H9 (cell line): Measurements from ENCODE around the gene EYA4. TPM values are rescaled to one million over a fixed set of nuclear protein-coding genes. Genes with fewer than 3 reads are reported as not detected.

Experiments used
- DNase-seq: peaks from one replicate; pipeline ENCODE4 v3.0.0-alpha.2; 2017
- H2AFZ ChIP-seq: one replicate; pipeline ENCODE4 v1.6.1; 2013; ENCODE audit warnings: mild to moderate bottlenecking, low read length, control low read depth, moderate library complexity
- H2AK5ac ChIP-seq: 2 replicates; pipeline ENCODE4 v1.6.1; 2013; ENCODE audit warnings: low read length, control low read depth, mixed read lengths; ENCODE audit not compliant: insufficient read length
- H2BK120ac ChIP-seq: one replicate; pipeline ENCODE4 v1.6.1; 2013; ENCODE audit warnings: low read depth, mild to moderate bottlenecking, low read length, control low read depth, inconsistent platforms; ENCODE audit not compliant: poor library complexity, severe bottlenecking
- H2BK12ac ChIP-seq: 2 replicates; pipeline ENCODE4 v1.6.1; 2013; ENCODE audit warnings: low read length, control low read depth, mixed read lengths, low read depth; ENCODE audit not compliant: insufficient read length
- H2BK15ac ChIP-seq: 2 replicates; pipeline ENCODE4 v1.6.1; 2013; ENCODE audit warnings: low read depth, low read length, control low read depth
- H2BK20ac ChIP-seq: one replicate; pipeline ENCODE4 v1.6.1; 2013; ENCODE audit warnings: low read depth, mild to moderate bottlenecking, low read length, control low read depth, inconsistent platforms; ENCODE audit not compliant: poor library complexity, severe bottlenecking
- H2BK5ac ChIP-seq: 2 replicates; pipeline ENCODE4 v1.6.1; 2013; ENCODE audit warnings: low read length, control low read depth, mixed read lengths; ENCODE audit not compliant: insufficient read length
- H3K14ac ChIP-seq: 2 replicates; pipeline ENCODE4 v1.6.1; 2013; ENCODE audit warnings: low read length, control low read depth; ENCODE audit not compliant: insufficient read depth
- H3K18ac ChIP-seq: 2 replicates; pipeline ENCODE4 v1.6.1; 2013; ENCODE audit warnings: low read depth, mild to moderate bottlenecking, mixed read lengths, low read length, control low read depth; ENCODE audit not compliant: insufficient read length
- H3K23ac ChIP-seq: 2 replicates; pipeline ENCODE4 v1.6.1; 2013; ENCODE audit warnings: low read length, control low read depth, mixed read lengths, low read depth; ENCODE audit not compliant: insufficient read length
- H3K23me2 ChIP-seq: 2 replicates; pipeline ENCODE4 v1.6.1; 2013; ENCODE audit warnings: low read depth, mild to moderate bottlenecking, mixed read lengths, low read length, control low read depth; ENCODE audit not compliant: insufficient read length, poor library complexity, severe bottlenecking
- H3K27ac ChIP-seq: 2 replicates; pipeline ENCODE4 v1.5.1; 2013; ENCODE audit warnings: low read length, control low read depth, mixed read lengths, low read depth; ENCODE audit not compliant: insufficient read length
- H3K27me3 ChIP-seq: 2 replicates; pipeline ENCODE4 v1.6.1; 2013; ENCODE audit warnings: low read length, control low read depth, inconsistent platforms; ENCODE audit not compliant: insufficient read depth
- H3K4ac ChIP-seq: 2 replicates; pipeline ENCODE4 v1.6.1; 2013; ENCODE audit warnings: low read depth, mild to moderate bottlenecking, control low read depth, inconsistent platforms, low read length, moderate library complexity
- H3K4me1 ChIP-seq: 2 replicates; pipeline ENCODE4 v1.6.1; 2013; ENCODE audit warnings: low read length, control low read depth, inconsistent platforms; ENCODE audit not compliant: insufficient read depth
- H3K4me2 ChIP-seq: 2 replicates; pipeline ENCODE4 v1.6.1; 2013; ENCODE audit warnings: low read length, control low read depth, mixed read lengths; ENCODE audit not compliant: insufficient read length, insufficient read depth
- H3K56ac ChIP-seq: 2 replicates; pipeline ENCODE4 v1.6.1; 2013; ENCODE audit warnings: low read depth, mild to moderate bottlenecking, mixed read lengths, low read length, control low read depth; ENCODE audit not compliant: insufficient read length
- H3K79me1 ChIP-seq: 2 replicates; pipeline ENCODE4 v1.6.1; 2013; ENCODE audit warnings: low read depth, mild to moderate bottlenecking, moderate library complexity, low read length, control low read depth, inconsistent platforms; ENCODE audit not compliant: insufficient read depth, poor library complexity, severe bottlenecking
- H3K79me2 ChIP-seq: 2 replicates; pipeline ENCODE4 v1.6.1; 2013; ENCODE audit warnings: low read length, control low read depth, inconsistent platforms; ENCODE audit not compliant: insufficient read depth
- H3K9ac ChIP-seq: 2 replicates; pipeline ENCODE4 v1.6.1; 2013; ENCODE audit warnings: low read length, control low read depth, mixed read lengths; ENCODE audit not compliant: insufficient read length; ENCODE audit errors: extremely low read depth
- H3K9me3 ChIP-seq: one replicate; pipeline ENCODE4 v1.6.1; 2013; ENCODE audit warnings: low read depth, low read length, inconsistent platforms; ENCODE audit not compliant: control insufficient read depth
- H3T11ph ChIP-seq: one replicate; pipeline ENCODE4 v1.6.1; 2013; ENCODE audit warnings: mild to moderate bottlenecking, low read length, control low read depth, inconsistent platforms
- H4K20me1 ChIP-seq: one replicate; pipeline ENCODE4 v1.6.1; 2013; ENCODE audit not compliant: control insufficient read depth, insufficient read length, insufficient read depth
- H4K5ac ChIP-seq: 2 replicates; pipeline ENCODE4 v1.6.1; 2013; ENCODE audit warnings: low read depth, mild to moderate bottlenecking, mixed read lengths, low read length, control low read depth; ENCODE audit not compliant: insufficient read length
- H4K8ac ChIP-seq: replicated peaks from 2 replicates; pipeline ENCODE4 v1.6.1; 2013; ENCODE audit warnings: low read length, control low read depth, mixed read lengths, low read depth; ENCODE audit not compliant: insufficient read length
- H4K91ac ChIP-seq: 2 replicates; pipeline ENCODE4 v1.6.1; 2013; ENCODE audit warnings: low read depth, mild to moderate bottlenecking, moderate library complexity, mixed read lengths, low read length, control low read depth; ENCODE audit not compliant: insufficient read length
- H3K27ac Mint-ChIP-seq, 3 experiments: 2 replicates in 2 of 3; 3 replicates in 1 of 3; pipeline ENCODE4 v1.8.0; 2020 to 2021; ENCODE audit warnings: mixed read lengths in 3 of 3, mild to moderate bottlenecking in 1 of 3, moderate library complexity in 1 of 3
- H3K27me3 Mint-ChIP-seq: 2 replicates; pipeline ENCODE4 v1.8.0; 2021; ENCODE audit warnings: low read depth, mild to moderate bottlenecking, moderate library complexity, mixed read lengths
- H3K36me3 Mint-ChIP-seq, 3 experiments: 2 replicates in 2 of 3; 3 replicates in 1 of 3; pipeline ENCODE4 v1.8.0; 2020 to 2021; ENCODE audit warnings: low read depth in 3 of 3, mixed read lengths in 3 of 3; ENCODE audit not compliant: insufficient read depth in 1 of 3
- H3K4me1 Mint-ChIP-seq, 2 experiments: 2 replicates each; pipeline ENCODE4 v1.8.0; 2020; ENCODE audit warnings: mixed read lengths in 2 of 2
- H3K4me3 Mint-ChIP-seq, 2 experiments: 2 replicates in 1 of 2; 3 replicates in 1 of 2; pipeline ENCODE4 v1.8.0; 2020 to 2021; ENCODE audit warnings: mild to moderate bottlenecking in 2 of 2, mixed read lengths in 2 of 2, moderate library complexity in 1 of 2
- H3K9me3 Mint-ChIP-seq, 2 experiments: 2 replicates in 1 of 2; 3 replicates in 1 of 2; pipeline ENCODE4 v1.8.0; 2020; ENCODE audit warnings: mild to moderate bottlenecking in 2 of 2, mixed read lengths in 2 of 2, moderate library complexity in 1 of 2
- WGBS: extraction: QIAGEN DNeasy Blood & Tissue Kit; methylation state at CpG from one replicate; pipeline ENCODE4 v1.1.7; 2013; ENCODE audit warnings: missing lambda C conversion rate, low lambda C conversion rate, mixed read lengths; ENCODE audit not compliant: insufficient read length; ENCODE audit errors: extremely low coverage; 5-methylcytosine and 5-hydroxymethylcytosine counted together
- total RNA-seq: library from RNA; stranded (reverse); gene quantifications from 2 replicates; pipeline ENCODE4 v1.2.1, GENCODE V29; 2021
- TF ChIP-seq, protein P1 (sequence below): fragments of 200-600 bp; sonication (generic); conservative IDR thresholded peaks from 3 replicates; pipeline ENCODE4 v1.8.0; 2021; ENCODE audit warnings: antibody characterized with exemption, mild to moderate bottlenecking

The EYA4 gene
- total RNA-seq, 1 experiment from 2014 or later, result 0.26 TPM

DNA sequence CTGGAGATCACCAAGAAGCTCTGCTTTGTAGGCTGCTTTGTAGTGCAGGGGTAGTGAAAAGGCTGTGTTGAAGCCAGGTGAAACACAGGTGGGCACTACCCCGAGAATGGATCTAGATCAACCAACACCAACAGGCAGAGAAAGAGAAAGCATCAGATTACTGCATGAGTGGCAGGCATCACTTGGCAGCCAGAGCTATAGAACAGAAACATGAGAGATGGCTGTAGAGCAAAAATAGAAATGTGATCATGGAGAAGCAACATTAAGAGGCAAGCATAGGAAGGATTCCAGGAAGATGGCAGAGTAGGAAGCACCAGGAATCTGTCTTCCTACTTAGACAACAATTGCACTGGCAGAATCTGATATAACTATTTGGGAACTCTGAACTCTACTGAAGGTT is 336.7 kb downstream of the EYA4 start:
- TF ChIP-seq, protein P1, sequence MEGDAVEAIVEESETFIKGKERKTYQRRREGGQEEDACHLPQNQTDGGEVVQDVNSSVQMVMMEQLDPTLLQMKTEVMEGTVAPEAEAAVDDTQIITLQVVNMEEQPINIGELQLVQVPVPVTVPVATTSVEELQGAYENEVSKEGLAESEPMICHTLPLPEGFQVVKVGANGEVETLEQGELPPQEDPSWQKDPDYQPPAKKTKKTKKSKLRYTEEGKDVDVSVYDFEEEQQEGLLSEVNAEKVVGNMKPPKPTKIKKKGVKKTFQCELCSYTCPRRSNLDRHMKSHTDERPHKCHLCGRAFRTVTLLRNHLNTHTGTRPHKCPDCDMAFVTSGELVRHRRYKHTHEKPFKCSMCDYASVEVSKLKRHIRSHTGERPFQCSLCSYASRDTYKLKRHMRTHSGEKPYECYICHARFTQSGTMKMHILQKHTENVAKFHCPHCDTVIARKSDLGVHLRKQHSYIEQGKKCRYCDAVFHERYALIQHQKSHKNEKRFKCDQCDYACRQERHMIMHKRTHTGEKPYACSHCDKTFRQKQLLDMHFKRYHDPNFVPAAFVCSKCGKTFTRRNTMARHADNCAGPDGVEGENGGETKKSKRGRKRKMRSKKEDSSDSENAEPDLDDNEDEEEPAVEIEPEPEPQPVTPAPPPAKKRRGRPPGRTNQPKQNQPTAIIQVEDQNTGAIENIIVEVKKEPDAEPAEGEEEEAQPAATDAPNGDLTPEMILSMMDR, result no peak
- Mint-ChIP-seq H3K4me1 (no peaks in the 10 kb centered on the region), H3K4me3 (no peak overlapping the region), H3K9me3 (peaks cover 5 to 7% of the 10 kb centered on the region in 2 experiments; a peak in 4 of 5 replicates), H3K27ac (no peak overlapping the region), H3K36me3 (peaks cover 0 to 10% (median 2%) of the 10 kb centered on the region in 3 experiments; a peak in 4 of 7 replicates), H3K27me3 (no peaks in the 10 kb centered on the region; the same call in none of the 2 replicates)
- Histone ChIP-seq H3K27ac (no peak overlapping the region), H2BK20ac (no peak overlapping the region), H2AFZ (no peak overlapping the region), H3K4ac (no peak overlapping the region), H3T11ph (no peak overlapping the region), H3K79me1 (no peaks in the 10 kb centered on the region), H4K20me1 (no peaks in the 10 kb centered on the region), H3K18ac (no peak overlapping the region), H2BK5ac (no peak overlapping the region), H2BK12ac (no peak overlapping the region), H3K56ac (no peak overlapping the region), H3K79me2 (no peaks in the 10 kb centered on the region), H3K27me3 (no peaks in the 10 kb centered on the region), H3K14ac (no peak overlapping the region), H3K4me1 (no peaks in the 10 kb centered on the region), H3K9ac (no peak overlapping the region), H3K23ac (no peak overlapping the region), H4K91ac (no peak overlapping the region), H4K8ac (no peak overlapping the region), H2BK15ac (no peak overlapping the region), H3K23me2 (no peaks in the 10 kb centered on the region), H4K5ac (no peak overlapping the region), H3K9me3 (no peaks in the 10 kb centered on the region), H2BK120ac (no peak overlapping the region), H2AK5ac (no peak overlapping the region), H3K4me2 (no peak overlapping the region)
- WGBS, result no CpG with 5 or more reads among the region's 1 CpG
- no peak for DNase-seq
